ENCODE results near the gene TOR1AIP2. TPM values are rescaled to one million over a fixed set of nuclear protein-coding genes. Genes with fewer than 3 reads are reported as not detected.

The TOR1AIP2 gene
- total and polyA plus RNA-seq, 10 of the 15 experiments (the other 5 are each of a cell fraction or from before 2014, with no cell fraction given) = 5.3 to 38.9 (median 15.4) TPM

GRCh38 chr1:179875596-179876299 lies 1.9 kb downstream of the TOR1AIP2 start:
- no peaks in the 10 kb centered on the region for H4K20me1 ChIP-seq (ENCODE audit: control insufficient read depth, insufficient read depth)
- 96% methylated on average over 4 of the region's 4 CpGs for WGBS (ENCODE audit: insufficient coverage, insufficient replicate concordance, low lambda C conversion rate, missing lambda C conversion rate)
- TF ChIP-seq EED (IDR thresholded peaks at IDR 0.05; ENCODE audit: low read depth) (no peak), NFXL1 (IDR thresholded peaks at IDR 0.05; ENCODE audit: borderline replicate concordance) (no peak), ZSCAN29 (IDR thresholded peaks at IDR 0.05) (no peak), SMAD1 (IDR thresholded peaks at IDR 0.05; ENCODE audit: low read depth, partially characterized antibody) (no peak), POLR2A (IDR thresholded peaks at IDR 0.05; ENCODE audit: low read depth, low read length) (no peak), HSF1 (IDR thresholded peaks at IDR 0.05; ENCODE audit: low read depth, low read length) (no peak), SUZ12 (IDR thresholded peaks at IDR 0.05; ENCODE audit: unreplicated experiment) (no peak), CTCF (IDR thresholded peaks at IDR 0.05 in 2 of 3, conservative IDR thresholded peaks at IDR 0.05 in 1 of 3; ENCODE audit: control insufficient read depth in 2 of 3, extremely low read depth in 1 of 3, insufficient read depth in 1 of 3, low read depth in 3 of 3, low read length in 3 of 3) (no peak), ZNF274 (IDR thresholded peaks at IDR 0.05; ENCODE audit: insufficient read depth, insufficient read length) (no peak), CREM (IDR thresholded peaks at IDR 0.05; ENCODE audit: low read depth) (no peak), MXI1 (IDR thresholded peaks at IDR 0.05; ENCODE audit: low read depth, low read length) (no peak), SREBF2 (IDR thresholded peaks at IDR 0.05; ENCODE audit: low read length) (no peak), TCF3 (IDR thresholded peaks at IDR 0.05; ENCODE audit: borderline replicate concordance, insufficient read depth, low read depth, low read length) (no peak), KDM1A (IDR thresholded peaks at IDR 0.05; ENCODE audit: borderline replicate concordance) (no peak), POLR2AphosphoS5 (IDR thresholded peaks at IDR 0.05; ENCODE audit: low read length) (no peak), NFYA (IDR thresholded peaks at IDR 0.05; ENCODE audit: borderline replicate concordance, low read depth, low read length) (no peak), MTA2 (IDR thresholded peaks at IDR 0.05; ENCODE audit: low read depth) (no peak)
- TF ChIP-seq, protein P1, sequence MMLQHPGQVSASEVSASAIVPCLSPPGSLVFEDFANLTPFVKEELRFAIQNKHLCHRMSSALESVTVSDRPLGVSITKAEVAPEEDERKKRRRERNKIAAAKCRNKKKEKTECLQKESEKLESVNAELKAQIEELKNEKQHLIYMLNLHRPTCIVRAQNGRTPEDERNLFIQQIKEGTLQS (IDR thresholded peaks at IDR 0.05; ENCODE audit: borderline replicate concordance, extremely low read depth, low read depth, low read length) = no peak

More at GRCh38 chr1:179875596-179876299, 1.9 kb downstream of the TOR1AIP2 start:
- H3K9me3 ChIP-seq (replicated peaks; ENCODE audit: control insufficient read depth, insufficient read depth, low read length) = no peaks in the 10 kb centered on the region
- DNase-seq (ENCODE audit: low read depth, low spot score) (no peak), ATAC-seq (no peak), FAIRE-seq (no peak)
- no peaks in the 10 kb centered on the region for H3K27me3 ChIP-seq (replicated peaks in 1 of 2; ENCODE audit: control insufficient read depth in 2 of 2, insufficient read depth in 2 of 2, low read length in 1 of 2)
- no peak overlapping the region for H3K9ac ChIP-seq (ENCODE audit: control insufficient read depth, insufficient read depth, low read length)
- peak overlapping the region; percentile 70 for H3K4me2 ChIP-seq (ENCODE audit: control insufficient read depth, insufficient read depth)
- no TSS peak for BruUV-seq (replicated peaks)
- H3K36me3 ChIP-seq (ENCODE audit: control insufficient read depth in 2 of 2, insufficient read depth in 2 of 2, low read length in 1 of 2) = no peaks in the 10 kb centered on the region; a peak in 1 of 4 replicates
- no peak overlapping the region for H3K27ac ChIP-seq (ENCODE audit: control insufficient read depth, insufficient read depth)
- POLR2A ChIA-PET = interaction anchor here (0.9 kb wide), 1 partner anchor 12 kb away, joined by 3 read pairs; no protein-coding TSS in a partner anchor
- H3K4me1 ChIP-seq (ENCODE audit: control insufficient read depth, insufficient read depth, low read length) = peaks cover 12% of the 10 kb centered on the region; the same call in 1 of the 2 replicates
- intact Hi-C loops (cut with micrococcal nuclease; ENCODE audit: unreplicated experiment) = no loop called here
- CTCF ChIA-PET = interaction anchor here (0.5 to 1.8 kb wide), 7 partner anchors 8 to 625 kb away, joined by 3 to 8 read pairs (median 4); no protein-coding TSS in a partner anchor
- RAD21 ChIA-PET (ENCODE audit: unreplicated experiment) = interaction anchor here (0.7 to 1.1 kb wide), 2 partner anchors 8 to 12 kb away, joined by 3 to 4 read pairs; no protein-coding TSS in a partner anchor
- SMC1A ChIA-PET (ENCODE audit: uncharacterized antibody, unreplicated experiment) = interaction anchor here (0.6 to 2.2 kb wide), 7 partner anchors 8 to 145 kb away, joined by 3 to 8 read pairs (median 5); no protein-coding TSS in a partner anchor
- H3K4me3 ChIP-seq = no peak overlapping the region
- H2AFZ ChIP-seq (ENCODE audit: control insufficient read depth, low read depth, low read length) = no peak overlapping the region
- peaks cover 56% of the 10 kb centered on the region for H3K79me2 ChIP-seq (ENCODE audit: control insufficient read depth, insufficient read depth, low read length)
- in situ Hi-C loops (cut with MboI) = no loop called here
